OCI-LY1 (cell line): ENCODE measurements around the gene FHL2.

ENCODE experiments used
- CTCF ChIP-seq: fragments of 200-600 bp; sonication (generic), shearing (Covaris generic); IDR thresholded peaks from 2 replicates; pipeline ENCODE4 v1.5.1; 2017; ENCODE audit warnings: mild to moderate bottlenecking, antibody characterized with exemption, low read length, moderate library complexity, mixed read lengths
- EZH2 ChIP-seq: fragments of 200-600 bp; sonication (generic), shearing (Covaris generic); IDR thresholded peaks from 2 replicates; pipeline ENCODE4 v1.8.0; 2017; ENCODE audit warnings: borderline replicate concordance, mixed run types, mild to moderate bottlenecking, antibody characterized with exemption, low read length, moderate library complexity, mixed read lengths

DNA sequence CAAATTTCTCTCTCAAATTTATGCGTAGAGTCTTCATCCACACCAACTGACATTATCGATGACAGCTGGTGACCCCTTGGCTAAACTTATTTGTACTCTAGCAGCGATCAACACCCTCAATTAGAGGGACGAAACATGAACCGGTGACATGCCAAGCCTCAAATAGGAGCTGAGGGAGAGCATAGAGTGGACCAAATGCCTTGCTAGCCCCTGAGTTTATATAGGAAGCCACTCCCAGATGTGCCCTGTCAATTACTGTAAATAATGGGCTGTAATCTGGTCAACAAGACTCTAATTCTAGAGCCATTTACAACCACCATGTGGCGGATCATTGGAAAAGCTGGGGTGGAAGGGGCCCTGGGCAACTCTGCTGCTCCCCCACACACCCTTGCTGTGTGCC lies 47.6 kb upstream of the FHL2 start:
- TF ChIP-seq CTCF (no peak), EZH2 (no peak)
